ENCODE measurements around the gene NUDT1.

Gene NUDT1

DNA sequence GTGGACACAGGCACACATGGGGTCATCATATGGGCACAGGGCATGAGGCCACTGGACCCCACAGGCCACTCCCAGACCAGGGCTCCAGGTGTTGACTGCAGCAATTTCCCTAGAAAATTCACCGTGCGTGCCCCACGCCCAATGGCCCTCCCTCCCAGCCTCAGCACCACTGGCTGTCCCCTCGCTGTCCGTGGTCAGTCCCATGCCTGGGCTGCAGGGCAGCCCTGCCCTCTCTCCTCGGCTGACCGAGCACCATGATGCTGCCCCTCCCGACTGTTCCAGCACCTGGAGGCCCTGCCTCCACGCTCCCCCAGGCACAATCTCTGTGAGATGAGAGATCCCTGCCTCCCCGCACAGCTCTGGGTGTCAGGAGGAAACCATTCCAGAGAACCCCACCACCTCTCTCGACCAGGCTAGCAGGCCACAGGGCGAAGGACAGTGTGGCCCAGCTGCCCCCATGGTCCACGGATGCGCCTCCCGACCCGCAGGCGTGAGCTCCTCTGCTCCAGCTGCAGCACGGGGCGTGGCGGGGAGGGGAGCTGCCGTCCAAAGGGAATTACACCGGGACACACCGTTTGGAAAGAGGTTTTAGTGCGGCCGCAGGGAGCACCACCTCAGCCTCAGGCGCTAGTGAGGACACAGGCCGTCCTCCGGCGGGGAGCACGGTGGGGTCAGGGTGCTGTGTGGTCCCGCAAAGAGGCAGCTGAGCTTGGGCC, 12.6 kb downstream of the NUDT1 start:
- ChIA-PET CTCF (no interaction called here), POLR2A (no interaction called here)
- no peak for DNase-seq (ENCODE audit: low read depth, low spot score)
- H3K4me3 ChIP-seq (ENCODE audit: low read depth, low read length): no peak overlapping the region
- TF ChIP-seq CTCF (IDR thresholded peaks at IDR 0.05; ENCODE audit: insufficient read depth, low read length, missing control alignments): no peak

GRCh38 chr7:2255145-2256139, 13.4 kb downstream of the NUDT1 start:
- no peak for TF ChIP-seq CTCF (IDR thresholded peaks at IDR 0.05; ENCODE audit: insufficient read depth, low read length, missing control alignments)
- DNase-seq (ENCODE audit: low read depth, low spot score): no peak
- H3K4me3 ChIP-seq (ENCODE audit: low read depth, low read length): no peak overlapping the region
- ChIA-PET CTCF (interaction anchor here (1.6 kb wide), 1 partner anchor 10 kb away, joined by 3 read pairs; no protein-coding TSS in a partner anchor), POLR2A (no interaction called here)

DNA sequence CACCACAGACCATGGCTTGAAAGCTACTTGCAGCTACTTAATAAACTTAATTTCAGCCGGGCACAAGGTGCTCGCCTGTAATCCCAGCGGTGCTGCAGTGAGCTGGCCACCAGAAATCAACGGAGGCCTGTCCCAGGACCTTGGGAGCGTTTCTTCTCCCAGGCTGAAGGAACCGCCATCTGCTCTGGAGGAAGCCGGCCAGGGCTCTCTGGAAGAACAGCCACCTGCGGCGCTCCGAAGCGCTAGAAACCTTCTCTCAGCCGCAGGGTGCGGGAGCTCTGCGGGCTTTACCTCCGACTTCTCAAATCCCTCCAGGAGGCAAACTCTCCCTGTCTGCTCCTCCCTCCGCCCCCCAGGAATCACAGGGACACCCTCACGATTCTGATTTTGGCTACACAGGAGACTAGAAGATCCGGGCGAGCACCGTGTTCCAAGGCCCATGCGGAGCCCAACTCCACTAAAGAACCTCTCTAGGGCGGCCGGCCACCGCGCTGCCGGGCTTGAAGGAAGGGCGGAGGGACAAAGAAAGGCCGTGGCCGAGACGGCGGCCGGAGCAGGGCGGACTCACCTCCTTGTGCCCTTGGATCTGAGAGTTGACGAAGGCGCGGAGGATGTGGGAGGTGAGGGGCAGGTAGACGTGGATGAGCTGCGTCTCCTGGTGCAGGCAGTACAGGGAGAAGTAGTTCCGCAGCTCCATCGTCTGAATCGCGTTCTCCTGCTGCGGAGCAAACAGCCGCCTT, 14.4 kb downstream of the NUDT1 start:
- ChIA-PET POLR2A (no interaction called here), CTCF (interaction anchor here (1.6 kb wide), 1 partner anchor 9 kb away, joined by 3 read pairs; no protein-coding TSS in a partner anchor)
- TF ChIP-seq CTCF (IDR thresholded peaks at IDR 0.05; ENCODE audit: insufficient read depth, low read length, missing control alignments): no peak
- no peak overlapping the region for H3K4me3 ChIP-seq (ENCODE audit: low read depth, low read length)
- DNase-seq (ENCODE audit: low read depth, low spot score): no peak

GRCh38 chr7:2257046-2257551, 15.1 kb downstream of the NUDT1 start:
- no peak overlapping the region for H3K4me3 ChIP-seq (ENCODE audit: low read depth, low read length)
- TF ChIP-seq CTCF (IDR thresholded peaks at IDR 0.05; ENCODE audit: insufficient read depth, low read length, missing control alignments): no peak
- DNase-seq (ENCODE audit: low read depth, low spot score): no peak
- POLR2A ChIA-PET: no interaction called here
- CTCF ChIA-PET: interaction anchor here (1.6 kb wide), 1 partner anchor 9 kb away, joined by 3 read pairs; no protein-coding TSS in a partner anchor

DNA sequence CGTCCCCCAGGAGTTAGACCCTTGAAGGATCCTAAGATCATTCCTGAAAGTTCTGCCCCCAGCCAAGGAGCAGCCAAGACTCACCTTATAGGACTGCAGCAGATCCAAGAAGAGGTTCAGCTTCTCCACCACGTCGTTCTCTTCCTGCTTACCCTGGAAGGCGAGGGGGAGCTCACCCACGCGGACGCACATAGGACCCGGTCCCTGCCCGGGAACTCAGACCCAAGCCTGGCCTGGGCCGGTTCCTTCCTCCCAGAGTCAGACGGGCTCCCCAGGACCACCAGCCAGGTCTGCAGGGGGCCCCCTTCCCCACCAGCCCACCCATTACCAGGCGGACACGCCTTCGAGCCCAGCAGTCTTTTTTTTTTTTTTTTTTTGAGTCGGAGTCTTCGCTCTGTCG, 15.6 kb downstream of the NUDT1 start:
- TF ChIP-seq CTCF (IDR thresholded peaks at IDR 0.05; ENCODE audit: insufficient read depth, low read length, missing control alignments): no peak
- CTCF ChIA-PET: no interaction called here
- no peak for DNase-seq (ENCODE audit: low read depth, low spot score)
- H3K4me3 ChIP-seq (ENCODE audit: low read depth, low read length): no peak overlapping the region
- POLR2A ChIA-PET: no interaction called here

All from AG04449 (cell line).